BE2C (cell line): ENCODE measurements around the gene ULK4.
"Not testable (repeated sequence)": the region's sequence is repeated elsewhere in the genome, so short reads cannot be mapped to it uniquely, and the experiment has no call there.

Experiments
- DNase-seq: peaks from one replicate; pipeline ENCODE4 v3.0.0-alpha.2; 2020
- H3K27me3 ChIP-seq: fragments of 250-450 bp; sonication (Bioruptor Pico); 2 replicates; pipeline ENCODE4 v1.5.1; 2020; ENCODE audit warnings: mild to moderate bottlenecking
- H3K36me3 ChIP-seq: fragments of 250-450 bp; sonication (Bioruptor Pico); 2 replicates; pipeline ENCODE4 v1.5.1; 2020; ENCODE audit warnings: mild to moderate bottlenecking
- H3K4me1 ChIP-seq: fragments of 250-450 bp; sonication (Bioruptor Pico); 2 replicates; pipeline ENCODE4 v1.5.1; 2020
- H3K4me3 ChIP-seq: 2 replicates; pipeline ENCODE4 v1.5.1; 2011; ENCODE audit warnings: low read depth, low read length
- H3K9me3 ChIP-seq: fragments of 250-450 bp; sonication (Bioruptor Pico); 2 replicates; pipeline ENCODE4 v1.5.1; 2020
- TF ChIP-seq, protein P1 (sequence below): IDR thresholded peaks from 2 replicates; pipeline ENCODE4 v1.5.1; 2012; ENCODE audit warnings: mild to moderate bottlenecking, low read depth, low read length

ULK4 gene

DNA sequence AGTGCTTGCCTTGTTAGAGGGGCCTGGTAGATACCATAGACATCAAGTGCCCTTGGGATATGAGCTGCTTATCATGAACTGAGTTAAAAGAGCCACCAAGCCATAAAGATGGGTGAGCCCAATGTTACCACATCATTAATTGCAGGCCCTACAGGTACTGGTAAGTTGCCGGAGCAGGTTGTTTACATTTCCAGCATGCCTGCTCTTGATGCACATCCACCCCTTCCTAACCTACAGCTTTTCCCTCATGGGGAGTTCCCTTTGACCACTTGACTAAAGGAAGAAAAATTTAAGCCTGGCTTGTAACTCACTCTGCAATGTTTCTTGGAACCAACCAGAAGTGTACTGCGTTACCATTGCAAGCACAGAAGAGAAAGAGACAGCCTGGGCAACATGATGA, 24.7 kb upstream of the ULK4 start:
- H3K4me1 ChIP-seq, result no peaks in the 10 kb centered on the region
- no peak overlapping the region for H3K4me3 ChIP-seq
- H3K9me3 ChIP-seq, result no peaks in the 10 kb centered on the region

DNA sequence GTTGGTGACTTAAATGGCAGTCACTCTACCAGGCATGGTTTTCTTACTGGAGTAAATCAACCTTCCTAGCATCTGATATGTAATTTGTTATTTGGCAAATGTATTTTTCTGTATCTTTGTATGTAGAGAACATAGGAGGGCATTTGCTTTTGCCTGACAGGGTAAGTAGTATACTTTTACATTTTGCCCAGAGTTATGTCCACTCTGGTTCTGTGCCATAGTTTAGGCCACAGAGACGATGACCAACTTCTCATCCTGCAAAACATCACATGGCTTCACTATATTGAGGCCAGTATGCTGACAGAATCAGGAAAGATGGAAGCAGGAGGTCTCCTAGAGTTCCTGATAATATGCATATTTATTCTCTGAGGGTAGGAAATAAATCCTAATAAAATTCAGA, 23.1 kb upstream of the ULK4 start:
- TF ChIP-seq, protein P1, sequence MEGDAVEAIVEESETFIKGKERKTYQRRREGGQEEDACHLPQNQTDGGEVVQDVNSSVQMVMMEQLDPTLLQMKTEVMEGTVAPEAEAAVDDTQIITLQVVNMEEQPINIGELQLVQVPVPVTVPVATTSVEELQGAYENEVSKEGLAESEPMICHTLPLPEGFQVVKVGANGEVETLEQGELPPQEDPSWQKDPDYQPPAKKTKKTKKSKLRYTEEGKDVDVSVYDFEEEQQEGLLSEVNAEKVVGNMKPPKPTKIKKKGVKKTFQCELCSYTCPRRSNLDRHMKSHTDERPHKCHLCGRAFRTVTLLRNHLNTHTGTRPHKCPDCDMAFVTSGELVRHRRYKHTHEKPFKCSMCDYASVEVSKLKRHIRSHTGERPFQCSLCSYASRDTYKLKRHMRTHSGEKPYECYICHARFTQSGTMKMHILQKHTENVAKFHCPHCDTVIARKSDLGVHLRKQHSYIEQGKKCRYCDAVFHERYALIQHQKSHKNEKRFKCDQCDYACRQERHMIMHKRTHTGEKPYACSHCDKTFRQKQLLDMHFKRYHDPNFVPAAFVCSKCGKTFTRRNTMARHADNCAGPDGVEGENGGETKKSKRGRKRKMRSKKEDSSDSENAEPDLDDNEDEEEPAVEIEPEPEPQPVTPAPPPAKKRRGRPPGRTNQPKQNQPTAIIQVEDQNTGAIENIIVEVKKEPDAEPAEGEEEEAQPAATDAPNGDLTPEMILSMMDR, result no peak
- Histone ChIP-seq H3K9me3 (no peaks in the 10 kb centered on the region), H3K36me3 (no peaks in the 10 kb centered on the region), H3K4me3 (no peak overlapping the region), H3K4me1 (no peaks in the 10 kb centered on the region), H3K27me3 (no peaks in the 10 kb centered on the region)
- no peak for DNase-seq

More for the DNA sequence above, 24.7 kb upstream of the ULK4 start:
- no peak for DNase-seq
- Histone ChIP-seq H3K36me3 (no peaks in the 10 kb centered on the region), H3K27me3 (no peaks in the 10 kb centered on the region)
- TF ChIP-seq, protein P1, result no peak

DNA sequence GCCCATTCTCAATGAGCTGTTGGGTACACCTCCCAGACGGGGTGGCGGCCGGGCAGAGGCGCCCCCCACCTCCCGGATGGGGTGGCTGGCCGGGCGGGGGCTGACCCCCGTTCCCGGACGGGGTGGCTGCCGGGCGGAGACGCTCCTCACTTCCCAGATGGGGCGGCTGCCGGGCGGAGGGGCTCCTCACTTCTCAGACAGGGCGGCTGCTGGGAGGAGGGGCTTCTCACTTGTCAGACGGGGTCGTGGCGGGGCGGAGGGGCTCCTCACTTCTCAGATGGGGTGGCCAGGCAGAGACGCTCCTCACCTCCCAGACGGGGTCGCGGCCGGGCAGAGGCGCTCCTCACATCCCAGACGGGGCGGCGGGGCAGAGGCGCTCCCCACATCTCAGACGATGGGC, 21.2 kb upstream of the ULK4 start:
- not testable (repeated sequence) for DNase-seq, H3K27me3 ChIP-seq, H3K4me3 ChIP-seq, H3K9me3 ChIP-seq, H3K4me1 ChIP-seq, H3K36me3 ChIP-seq

DNA sequence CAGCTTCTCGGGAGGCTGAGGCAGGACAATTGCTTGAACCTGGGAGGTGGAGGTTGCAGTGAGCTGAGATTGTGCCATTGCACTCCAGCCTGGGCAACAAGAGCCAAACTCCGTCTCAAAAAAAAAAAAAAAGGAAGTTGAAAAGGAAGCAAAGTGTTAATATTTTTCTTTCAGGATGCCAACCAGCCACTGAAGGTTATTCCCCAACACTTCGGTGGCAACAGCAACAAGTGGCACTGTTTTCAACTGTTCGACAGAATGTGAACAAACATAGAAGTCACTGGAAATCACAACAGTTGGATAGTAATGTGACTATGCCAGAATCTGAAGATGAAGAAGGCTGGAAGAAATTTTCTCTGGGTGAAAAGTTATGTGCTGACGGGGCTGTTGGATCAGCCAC, 15.5 kb upstream of the ULK4 start:
- not testable (repeated sequence) for H3K4me3 ChIP-seq

DNA sequence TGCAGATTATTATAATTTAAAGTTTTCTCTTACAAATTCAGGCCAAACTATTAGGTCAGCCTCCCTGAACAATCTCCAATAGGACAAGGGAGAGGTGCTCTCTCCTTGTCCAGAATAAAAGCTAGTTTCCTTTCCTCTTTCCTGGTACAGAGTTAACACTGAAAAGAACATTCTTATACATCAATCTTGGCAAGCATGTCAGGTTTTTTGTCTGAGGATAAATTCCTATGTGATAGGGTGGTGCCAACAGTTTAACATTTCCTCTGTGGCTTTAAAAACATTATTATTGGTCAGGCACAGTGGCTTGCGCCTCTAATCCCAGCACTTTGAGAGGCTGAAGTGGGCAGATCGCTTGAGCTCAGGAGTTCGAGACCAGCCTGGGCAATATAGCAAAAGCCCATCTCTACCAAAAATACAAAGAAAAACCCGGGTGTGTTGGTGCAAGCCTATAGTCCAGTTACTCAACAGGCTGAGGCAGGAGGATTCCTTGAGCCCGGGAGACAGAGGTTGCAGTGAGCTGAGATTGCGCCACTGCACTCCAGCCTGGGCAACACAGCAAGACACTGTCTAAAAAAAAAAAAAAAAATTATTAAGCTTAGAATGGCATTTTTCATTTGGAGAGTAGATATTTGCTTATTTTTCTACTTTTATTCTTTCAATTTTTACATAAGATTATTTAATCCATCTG, 13.7 kb upstream of the ULK4 start:
- no peak for DNase-seq
- H3K9me3 ChIP-seq, result no peaks in the 10 kb centered on the region
- TF ChIP-seq, protein P1, result no peak
- no peaks in the 10 kb centered on the region for H3K4me1 ChIP-seq
- H3K4me3 ChIP-seq, result no peak overlapping the region
- H3K27me3 ChIP-seq, result no peaks in the 10 kb centered on the region
- H3K36me3 ChIP-seq, result no peaks in the 10 kb centered on the region

More for the DNA sequence above, 15.5 kb upstream of the ULK4 start:
- H3K27me3 ChIP-seq, H3K4me1 ChIP-seq, H3K9me3 ChIP-seq, DNase-seq, H3K36me3 ChIP-seq: not testable (repeated sequence)

DNA sequence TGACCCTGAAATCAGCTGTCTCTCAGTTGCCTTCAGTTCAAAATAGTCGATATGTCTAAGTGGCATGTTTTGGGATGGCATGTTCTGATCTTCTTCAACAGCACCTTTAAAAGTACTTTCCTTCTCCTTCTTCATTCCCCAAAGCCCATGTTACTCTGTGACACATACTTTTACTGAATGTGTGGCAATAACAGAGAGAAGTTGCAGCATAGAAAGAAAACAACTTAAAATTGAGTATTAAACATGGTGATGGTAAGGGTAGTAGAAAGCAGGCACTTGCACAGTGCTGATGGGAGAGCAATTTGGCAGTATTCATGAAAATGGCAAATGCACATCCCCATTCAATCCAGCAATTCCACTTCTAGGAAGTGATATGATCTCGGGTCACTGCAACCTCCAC, 12.3 kb upstream of the ULK4 start:
- DNase-seq, result no peak
- TF ChIP-seq, protein P1, result no peak
- Histone ChIP-seq H3K9me3 (no peaks in the 10 kb centered on the region), H3K27me3 (no peaks in the 10 kb centered on the region), H3K4me1 (no peaks in the 10 kb centered on the region), H3K4me3 (no peak overlapping the region), H3K36me3 (no peaks in the 10 kb centered on the region)

DNA sequence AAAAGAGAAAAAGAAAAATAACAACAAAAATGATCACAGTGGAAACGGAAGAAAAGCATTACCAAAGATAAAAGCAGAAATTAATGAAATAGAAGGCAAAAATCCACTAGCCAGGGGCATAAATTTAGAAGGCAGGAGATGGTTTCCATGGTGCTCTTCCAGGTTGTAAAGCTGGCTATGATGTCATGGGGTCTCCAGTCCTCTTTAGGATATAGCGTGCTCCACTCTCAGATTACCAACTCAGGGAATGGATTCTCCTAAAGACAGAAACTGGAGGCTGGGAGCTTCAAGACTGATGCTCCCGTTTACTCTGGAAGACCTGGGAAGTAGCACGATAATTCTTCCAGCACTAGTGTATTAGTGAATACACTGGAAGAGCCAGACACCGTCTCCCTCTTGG, 10.9 kb upstream of the ULK4 start:
- H3K4me1 ChIP-seq, result no peaks in the 10 kb centered on the region
- no peaks in the 10 kb centered on the region for H3K36me3 ChIP-seq

More for the DNA sequence above, 10.9 kb upstream of the ULK4 start:
- Histone ChIP-seq H3K9me3 (no peaks in the 10 kb centered on the region), H3K4me3 (no peak overlapping the region), H3K27me3 (no peaks in the 10 kb centered on the region)
- TF ChIP-seq, protein P1, result no peak
- DNase-seq, result no peak
